ENCODE results near the gene FOXS1. TPM values are rescaled to one million over a fixed set of nuclear protein-coding genes. Genes with fewer than 3 reads are reported as not detected.

The FOXS1 gene
- total RNA-seq, 1 experiment from 2014 or later: not detected

DNA sequence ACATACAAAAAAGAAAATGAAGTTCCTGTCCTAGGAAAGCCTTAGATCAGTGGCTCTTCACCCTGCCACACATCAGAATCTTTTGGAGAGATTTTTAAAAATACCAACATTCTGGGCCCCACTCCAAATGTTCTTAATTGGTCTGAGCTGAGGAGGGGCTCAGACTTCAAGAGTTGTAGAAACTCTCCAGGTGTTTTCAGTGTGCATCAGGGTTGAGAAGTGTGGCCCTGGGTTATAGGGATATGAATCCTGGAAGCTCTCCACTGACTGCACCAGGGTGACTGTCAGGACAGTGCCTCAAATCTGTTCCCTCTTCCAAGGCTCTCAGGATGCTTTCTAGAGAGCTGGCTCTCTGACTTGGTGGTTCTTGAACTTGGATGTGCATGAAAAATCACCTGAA lies 31.8 kb downstream of the FOXS1 start:
- Histone ChIP-seq H3K4me1 (ENCODE audit: insufficient read depth, low read length) (peaks cover 17% of the 10 kb centered on the region), H2AFZ (ENCODE audit: low read length) (no peak overlapping the region), H3K79me2 (ENCODE audit: low read length) (no peaks in the 10 kb centered on the region), H3K27ac (ENCODE audit: low read length) (no peak overlapping the region), H3K27me3 (ENCODE audit: low read length) (no peaks in the 10 kb centered on the region), H3K9me2 (replicated peaks; ENCODE audit: low read length) (no peaks in the 10 kb centered on the region), H3K4me3 (ENCODE audit: low read length) (no peak overlapping the region), H3K36me3 (ENCODE audit: low read depth, low read length) (no peaks in the 10 kb centered on the region), H3F3A (ENCODE audit: low read length, unreplicated experiment) (no peaks in the 10 kb centered on the region), H3K9ac (ENCODE audit: low read length) (no peak overlapping the region), H3K9me3 (ENCODE audit: low read length) (no peaks in the 10 kb centered on the region), H4K20me1 (ENCODE audit: low read length) (no peaks in the 10 kb centered on the region), H3K4me2 (ENCODE audit: low read length) (no peak overlapping the region)
- POLR2A ChIA-PET (ENCODE audit: unreplicated experiment): no interaction called here
- no peak for TF ChIP-seq EZH2phosphoT487 (IDR thresholded peaks at IDR 0.05; ENCODE audit: borderline replicate concordance, low read length)
- TF ChIP-seq EZH2 (IDR thresholded peaks at IDR 0.05; ENCODE audit: low read length, unreplicated experiment): no peak
- TF ChIP-seq, protein P1, sequence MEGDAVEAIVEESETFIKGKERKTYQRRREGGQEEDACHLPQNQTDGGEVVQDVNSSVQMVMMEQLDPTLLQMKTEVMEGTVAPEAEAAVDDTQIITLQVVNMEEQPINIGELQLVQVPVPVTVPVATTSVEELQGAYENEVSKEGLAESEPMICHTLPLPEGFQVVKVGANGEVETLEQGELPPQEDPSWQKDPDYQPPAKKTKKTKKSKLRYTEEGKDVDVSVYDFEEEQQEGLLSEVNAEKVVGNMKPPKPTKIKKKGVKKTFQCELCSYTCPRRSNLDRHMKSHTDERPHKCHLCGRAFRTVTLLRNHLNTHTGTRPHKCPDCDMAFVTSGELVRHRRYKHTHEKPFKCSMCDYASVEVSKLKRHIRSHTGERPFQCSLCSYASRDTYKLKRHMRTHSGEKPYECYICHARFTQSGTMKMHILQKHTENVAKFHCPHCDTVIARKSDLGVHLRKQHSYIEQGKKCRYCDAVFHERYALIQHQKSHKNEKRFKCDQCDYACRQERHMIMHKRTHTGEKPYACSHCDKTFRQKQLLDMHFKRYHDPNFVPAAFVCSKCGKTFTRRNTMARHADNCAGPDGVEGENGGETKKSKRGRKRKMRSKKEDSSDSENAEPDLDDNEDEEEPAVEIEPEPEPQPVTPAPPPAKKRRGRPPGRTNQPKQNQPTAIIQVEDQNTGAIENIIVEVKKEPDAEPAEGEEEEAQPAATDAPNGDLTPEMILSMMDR (conservative IDR thresholded peaks at IDR 0.05; ENCODE audit: low read depth, low read length): no peak
- no TSS peak for BruUV-seq (replicated peaks)
- CTCF ChIA-PET: no interaction called here
- DNase-seq (no peak), ATAC-seq (no peak)
- intact Hi-C loops (cut with micrococcal nuclease): no loop called here

DNA sequence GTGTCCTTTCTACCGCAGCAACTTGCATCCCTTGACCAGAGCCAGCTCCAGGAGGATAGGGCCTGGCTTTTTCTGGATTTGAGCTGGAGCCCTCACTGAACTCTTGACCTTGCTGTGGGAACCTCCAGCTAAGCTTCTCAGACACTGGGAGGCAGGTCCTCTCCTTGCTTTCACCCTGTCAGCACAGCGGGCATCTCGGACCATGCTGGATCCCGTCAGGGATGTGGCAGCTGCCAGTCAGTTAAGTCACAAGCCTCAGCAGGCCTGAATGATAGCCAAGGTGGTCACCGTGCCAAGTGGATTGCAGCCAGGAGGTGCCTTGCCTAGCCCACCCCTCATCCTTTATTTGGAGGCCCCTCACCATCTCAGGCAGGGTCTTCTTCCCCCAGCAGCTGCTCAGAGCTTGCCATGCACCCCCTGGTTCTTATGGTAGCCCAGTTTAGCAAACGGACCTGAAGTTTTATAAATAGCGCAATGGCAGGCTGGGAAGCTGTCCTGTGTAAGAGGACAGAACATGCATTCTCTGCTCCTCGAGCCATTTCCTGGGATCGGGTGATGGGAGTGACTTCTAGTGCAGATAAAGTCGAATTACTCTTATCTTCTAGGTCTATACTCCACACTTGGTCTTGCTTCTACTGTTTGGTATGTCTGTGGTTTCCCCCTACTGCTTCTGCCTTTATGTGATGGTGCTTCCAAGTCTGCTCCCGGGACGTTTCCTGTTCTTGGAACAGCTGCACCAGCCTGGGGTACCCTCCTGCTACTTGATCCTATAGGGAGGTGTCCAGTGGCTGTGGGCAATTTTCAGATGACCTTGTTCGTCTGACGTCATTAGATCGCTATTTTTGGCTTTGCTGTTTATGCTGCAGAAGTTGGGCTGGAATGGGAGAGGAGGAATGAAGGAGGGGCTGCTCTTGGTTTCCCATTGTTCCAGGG lies 33.3 kb downstream of the FOXS1 start:
- no peak overlapping the region for H3K27ac ChIP-seq (ENCODE audit: low read length)
- no peak overlapping the region for H2AFZ ChIP-seq (ENCODE audit: low read length)
- ChIA-PET POLR2A (ENCODE audit: unreplicated experiment) (no interaction called here), CTCF (no interaction called here)
- H3K79me2 ChIP-seq (ENCODE audit: low read length): no peaks in the 10 kb centered on the region
- H3K9me3 ChIP-seq (ENCODE audit: low read length): no peaks in the 10 kb centered on the region
- no peaks in the 10 kb centered on the region for H4K20me1 ChIP-seq (ENCODE audit: low read length)
- no peaks in the 10 kb centered on the region for H3K9me2 ChIP-seq (replicated peaks; ENCODE audit: low read length)
- H3K36me3 ChIP-seq (ENCODE audit: low read depth, low read length): peaks cover 3% of the 10 kb centered on the region; the same call in 1 of the 2 replicates
- H3K4me2 ChIP-seq (ENCODE audit: low read length): no peak overlapping the region
- BruUV-seq (replicated peaks): no TSS peak
- no peaks in the 10 kb centered on the region for H3F3A ChIP-seq (ENCODE audit: low read length, unreplicated experiment)
- no peak overlapping the region for H3K4me3 ChIP-seq (ENCODE audit: low read length)
- DNase-seq (no peak), ATAC-seq (no peak)
- no peak for TF ChIP-seq EZH2 (IDR thresholded peaks at IDR 0.05; ENCODE audit: low read length, unreplicated experiment)
- peaks cover 17% of the 10 kb centered on the region for H3K4me1 ChIP-seq (ENCODE audit: insufficient read depth, low read length)
- no peaks in the 10 kb centered on the region for H3K27me3 ChIP-seq (ENCODE audit: low read length)
- intact Hi-C loops (cut with micrococcal nuclease): no loop called here
- no peak overlapping the region for H3K9ac ChIP-seq (ENCODE audit: low read length)

DNA sequence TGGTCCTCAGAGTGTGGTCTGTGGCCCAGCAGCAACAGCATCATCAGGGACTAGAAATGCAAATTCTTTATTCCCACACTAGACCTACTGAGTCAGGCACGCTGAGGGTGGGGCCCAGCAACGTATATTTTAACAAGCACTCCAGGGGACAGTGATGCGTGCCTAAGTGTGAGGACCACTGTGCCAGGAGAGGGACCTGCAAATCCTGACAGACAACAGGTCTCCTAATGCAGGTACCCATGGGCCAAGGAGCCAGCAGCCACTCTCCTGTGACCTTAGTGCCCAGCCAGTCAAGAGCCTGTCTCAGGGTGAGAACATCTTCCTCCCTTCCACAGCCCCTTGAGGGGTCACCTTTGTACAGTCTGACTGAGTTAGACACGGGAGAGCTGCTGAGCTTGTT lies 34.2 kb downstream of the FOXS1 start:
- TF ChIP-seq EZH2phosphoT487 (IDR thresholded peaks at IDR 0.05; ENCODE audit: borderline replicate concordance, low read length) (no peak), EZH2 (IDR thresholded peaks at IDR 0.05; ENCODE audit: low read length, unreplicated experiment) (no peak)
- TF ChIP-seq, protein P1 (conservative IDR thresholded peaks at IDR 0.05; ENCODE audit: low read depth, low read length): no peak
- intact Hi-C loops (cut with micrococcal nuclease): no loop called here
- H3F3A ChIP-seq (ENCODE audit: low read length, unreplicated experiment): no peaks in the 10 kb centered on the region

More for the DNA sequence above, 34.2 kb downstream of the FOXS1 start:
- peaks cover 17% of the 10 kb centered on the region for H3K4me1 ChIP-seq (ENCODE audit: insufficient read depth, low read length)
- BruUV-seq (replicated peaks): no TSS peak
- DNase-seq (no peak), ATAC-seq (no peak)
- no peak overlapping the region for H2AFZ ChIP-seq (ENCODE audit: low read length)
- ChIA-PET CTCF (no interaction called here), POLR2A (ENCODE audit: unreplicated experiment) (no interaction called here)
- no peaks in the 10 kb centered on the region for H3K27me3 ChIP-seq (ENCODE audit: low read length)
- no peaks in the 10 kb centered on the region for H3K79me2 ChIP-seq (ENCODE audit: low read length)
- no peaks in the 10 kb centered on the region for H3K9me2 ChIP-seq (replicated peaks; ENCODE audit: low read length)
- no peak overlapping the region for H3K4me3 ChIP-seq (ENCODE audit: low read length)
- no peak overlapping the region for H3K4me2 ChIP-seq (ENCODE audit: low read length)
- H3K27ac ChIP-seq (ENCODE audit: low read length): peak overlapping the region; percentile 84
- peak overlapping the region; percentile 20; the same call in 1 of the 2 replicates for H3K9ac ChIP-seq (ENCODE audit: low read length)
- no peaks in the 10 kb centered on the region for H4K20me1 ChIP-seq (ENCODE audit: low read length)
- H3K36me3 ChIP-seq (ENCODE audit: low read depth, low read length): peaks cover 11% of the 10 kb centered on the region; the same call in 1 of the 2 replicates
- no peaks in the 10 kb centered on the region for H3K9me3 ChIP-seq (ENCODE audit: low read length)
